ENCODE measurements around the gene UBIAD1.
"Not testable (repeated sequence)": the region's sequence is repeated elsewhere in the genome, so short reads cannot be mapped to it uniquely, and the experiment has no call there.

The UBIAD1 gene

GRCh38 chr1:11272832-11273594 lies at the start of gene UBIAD1:
UBIAD1 (plus strand) TSS chr1:11273198; CDS start chr1:11273532, 334 bp downstream.
- DNase-seq = peak; percentile 91

GRCh38 chr1:11227106-11228077 lies 45.6 kb upstream of the UBIAD1 start:
- DNase-seq = no peak

GRCh38 chr1:11229203-11229602 lies 43.8 kb upstream of the UBIAD1 start:
- DNase-seq = no peak

GRCh38 chr1:11233208-11233607 lies 39.8 kb upstream of the UBIAD1 start:
- DNase-seq = no peak

- no peak for DNase-seq
Observed at GRCh38 chr1:11237356-11237755, 35.6 kb upstream of the UBIAD1 start.

GRCh38 chr1:11238311-11238710 lies 34.7 kb upstream of the UBIAD1 start:
- DNase-seq = no peak

- DNase-seq = no peak
Observed at GRCh38 chr1:11245248-11245647, 27.8 kb upstream of the UBIAD1 start.

GRCh38 chr1:11245904-11246719 lies 26.9 kb upstream of the UBIAD1 start:
- DNase-seq = no peak

GRCh38 chr1:11248169-11248568 lies 24.8 kb upstream of the UBIAD1 start:
- DNase-seq = no peak

- no peak for DNase-seq
Observed at GRCh38 chr1:11252538-11252937, 20.5 kb upstream of the UBIAD1 start.

- no peak for DNase-seq
Observed at GRCh38 chr1:11253226-11253625, 19.8 kb upstream of the UBIAD1 start.

GRCh38 chr1:11256299-11256698 lies 16.7 kb upstream of the UBIAD1 start:
- DNase-seq = no peak

- peak; percentile 100 for DNase-seq
Observed at GRCh38 chr1:11262171-11263049, 10.6 kb upstream of the UBIAD1 start, which contains the start of gene MTOR. MTOR (minus strand) TSS chr1:11262551; CDS start chr1:11259409, 3,142 bp downstream.

GRCh38 chr1:11266268-11267074 lies 6.5 kb upstream of the UBIAD1 start:
- DNase-seq = no peak

GRCh38 chr1:11267350-11268337 lies 5.4 kb upstream of the UBIAD1 start:
- DNase-seq = not testable (repeated sequence)

GRCh38 chr1:11272544-11272831 lies 510 bp upstream of the UBIAD1 start:
- no peak for DNase-seq

- DNase-seq = no peak
Observed at GRCh38 chr1:11273595-11274234, 717 bp downstream of the UBIAD1 start.

GRCh38 chr1:11279152-11279551 lies 6.2 kb downstream of the UBIAD1 start:
- DNase-seq = no peak

- DNase-seq = no peak
Observed at GRCh38 chr1:11279630-11280029, 6.6 kb downstream of the UBIAD1 start.

Measured in midbrain (tissue), 1 donor.